SIG-M5 treated with dmso at 0.1 percent for 504 hours (cell line): Measurements from ENCODE around the gene PPIA.
A peak's percentile ranks its signal among the peaks of the same experiment; 100 is the strongest.
"Not testable (repeated sequence)": the region's sequence is repeated elsewhere in the genome, so short reads cannot be mapped to it uniquely, and the experiment has no call there.

Experiments used
- DNase-seq: peaks from one replicate; lab custom pipeline; 2025; ENCODE audit not compliant: unreplicated experiment; lab: John Stamatoyannopoulos, UW

Gene PPIA

DNA sequence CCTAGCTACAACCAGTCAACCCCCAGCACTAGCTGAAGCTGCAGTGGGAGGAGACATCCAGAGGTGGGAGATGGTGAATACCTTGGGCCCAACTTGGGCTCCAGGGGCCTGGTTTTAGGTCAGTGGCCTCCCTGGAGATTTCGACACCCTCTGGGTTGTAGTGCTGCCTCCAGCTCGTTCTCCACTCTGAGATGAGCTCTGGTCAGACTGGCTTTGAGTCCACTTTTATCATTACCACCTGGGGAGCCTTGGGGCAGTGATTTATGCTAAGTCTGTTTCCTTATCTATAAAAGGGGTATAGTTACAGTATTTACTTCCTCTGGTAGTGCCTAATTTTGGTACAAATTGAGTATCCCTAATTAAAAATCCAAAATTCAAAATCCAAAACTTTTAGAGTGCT, 22.8 kb downstream of the PPIA start:
- DNase-seq = no peak

DNA sequence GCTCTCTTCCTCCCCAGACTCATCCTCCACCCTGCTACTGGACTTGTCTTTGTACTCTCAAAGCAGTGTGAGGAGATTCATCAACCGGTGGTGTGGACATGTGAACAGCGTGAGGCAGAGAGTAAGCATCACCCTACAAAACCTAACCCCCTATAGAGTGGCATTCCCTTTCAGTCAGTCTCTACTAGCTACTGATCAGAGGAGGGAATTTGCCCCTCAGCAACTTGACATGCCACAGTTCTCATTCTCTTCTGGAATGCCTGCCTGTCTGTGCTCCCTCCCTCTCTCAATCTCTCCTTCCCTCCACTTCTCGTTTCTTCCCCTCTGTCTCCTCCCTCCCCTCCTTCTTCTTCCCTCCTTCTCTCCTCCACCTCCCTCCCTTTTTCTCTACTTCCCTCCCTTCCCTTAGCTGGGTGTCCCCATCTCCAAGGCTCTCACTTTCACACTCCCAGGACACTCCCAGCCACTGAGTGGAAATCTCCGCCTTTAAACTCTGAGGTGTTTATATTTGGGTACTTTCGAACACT, 26.8 kb downstream of the PPIA start:
- no peak for DNase-seq

DNA sequence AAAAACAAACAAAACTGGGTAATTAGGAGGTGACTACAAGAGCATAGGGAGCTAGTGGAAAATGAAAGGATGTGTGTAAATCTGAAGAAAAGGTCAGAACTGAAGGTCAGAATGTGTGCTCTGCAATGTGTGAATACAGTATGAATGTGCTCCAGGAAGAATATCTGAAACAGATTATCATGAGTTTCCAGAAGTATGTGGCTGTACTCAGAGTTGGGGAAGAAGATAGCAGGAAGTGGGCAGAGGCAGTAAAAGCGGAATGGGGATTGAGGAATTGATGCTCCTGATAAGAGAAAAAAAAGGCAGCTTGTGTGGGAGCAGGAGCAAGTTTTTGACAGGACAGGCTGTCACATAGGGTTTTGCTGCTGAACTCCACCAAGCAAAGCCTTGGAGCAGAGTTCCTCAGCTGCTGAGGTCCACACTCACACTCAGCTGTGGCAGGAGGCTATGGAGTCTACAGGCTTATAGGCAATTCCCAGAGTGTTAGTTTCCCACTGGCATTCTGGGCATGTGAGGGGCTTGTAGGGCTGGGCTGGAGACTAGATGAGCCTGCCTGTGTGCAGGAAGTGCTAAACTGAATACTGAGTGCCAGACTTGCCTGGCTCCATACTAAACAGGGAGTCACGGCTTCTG, 28.5 kb downstream of the PPIA start:
- DNase-seq = no peak

DNA sequence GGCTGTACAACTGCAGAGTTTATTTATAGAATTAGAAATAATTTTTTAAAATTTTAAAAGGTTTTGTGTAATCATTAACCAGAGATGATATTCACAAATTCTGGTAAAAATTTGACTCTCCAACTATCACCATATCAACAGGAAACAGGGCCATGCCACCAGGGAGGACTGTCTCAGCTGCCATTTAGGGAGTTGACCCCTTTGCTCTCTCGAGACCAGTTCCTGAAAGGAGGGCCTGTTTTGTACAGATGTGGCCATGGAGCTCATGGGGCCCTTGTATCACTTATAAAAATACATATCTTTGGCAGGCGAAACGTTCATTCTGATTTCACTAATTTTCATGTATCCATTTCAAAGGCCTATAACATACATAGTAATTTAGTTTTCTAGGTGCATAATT, 31.1 kb downstream of the PPIA start:
- no peak for DNase-seq

DNA sequence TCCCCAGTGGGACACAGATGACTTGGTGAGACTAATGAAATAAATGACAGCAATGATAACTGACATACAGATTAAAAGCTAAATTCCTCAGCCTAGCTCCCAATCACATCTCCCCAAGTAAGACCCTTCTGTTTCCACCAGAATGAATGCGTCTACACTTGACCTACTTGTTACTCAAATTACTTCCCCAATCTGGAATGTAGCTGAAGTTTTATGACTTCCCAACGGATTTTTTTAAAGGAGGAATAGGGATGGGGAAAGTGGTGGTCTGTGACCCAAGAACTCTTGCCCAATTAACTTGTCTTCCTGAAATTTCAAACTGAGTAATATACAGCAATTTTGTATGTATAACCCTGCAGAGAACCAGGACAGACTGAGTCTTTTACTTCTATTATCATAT, 42.3 kb downstream of the PPIA start:
- no peak for DNase-seq

DNA sequence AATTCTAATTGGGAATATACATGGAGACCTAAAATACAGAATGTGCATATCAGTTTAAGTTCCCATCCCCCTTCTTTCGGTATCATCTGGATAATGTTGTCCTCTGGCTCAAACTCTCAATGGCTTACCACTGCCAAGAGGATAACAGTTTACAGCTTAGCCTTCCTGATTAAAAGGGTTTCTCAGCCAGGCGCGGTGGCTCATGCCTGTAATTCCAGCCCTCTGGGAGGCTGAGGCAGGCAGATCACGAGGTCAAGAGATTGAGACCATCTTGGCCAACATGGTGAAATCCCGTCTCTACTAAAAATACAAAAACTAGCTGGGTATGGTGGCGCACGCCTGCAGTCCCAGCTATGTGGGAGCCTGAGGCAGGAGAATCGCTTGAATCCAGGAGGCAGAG, 46.2 kb downstream of the PPIA start:
- DNase-seq = not testable (repeated sequence)

DNA sequence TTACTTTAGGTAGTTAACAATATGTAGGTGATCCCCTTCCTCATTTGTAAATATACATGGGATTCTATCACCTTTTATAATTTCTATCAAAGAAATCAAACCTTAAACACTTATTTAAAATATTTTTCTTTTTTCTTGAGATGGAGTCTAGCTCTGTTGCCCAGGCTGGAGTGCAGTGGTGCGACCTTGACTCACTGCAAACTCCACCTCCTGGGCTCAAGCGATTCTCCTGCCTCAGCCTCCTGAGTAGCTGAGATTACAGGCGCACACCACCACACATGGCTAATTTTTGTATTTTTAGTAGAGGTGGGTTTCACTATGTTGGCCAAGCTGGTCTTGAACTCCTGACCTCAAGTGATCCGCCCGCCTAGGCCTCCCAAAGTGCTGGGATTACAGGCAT, 47.0 kb downstream of the PPIA start:
- not testable (repeated sequence) for DNase-seq

DNA sequence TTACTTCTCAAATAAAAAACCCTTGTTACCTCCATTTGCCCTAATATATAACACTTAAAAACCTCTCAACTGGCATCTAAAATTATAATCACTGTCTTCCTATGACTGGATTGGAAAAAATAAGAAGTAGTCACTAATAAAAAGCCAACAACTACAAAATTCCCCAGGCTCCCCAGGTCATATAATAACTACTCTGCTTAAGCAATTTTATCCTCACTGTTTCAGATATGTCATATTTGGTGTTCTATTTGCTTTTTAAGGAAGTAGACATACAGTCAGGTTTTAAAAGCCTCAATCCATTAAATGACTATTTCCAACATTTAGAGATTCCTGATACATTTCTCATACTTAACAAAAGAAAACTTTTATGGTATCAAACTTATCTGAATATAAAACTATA, 49.0 kb downstream of the PPIA start:
- peak; percentile 41 for DNase-seq

DNA sequence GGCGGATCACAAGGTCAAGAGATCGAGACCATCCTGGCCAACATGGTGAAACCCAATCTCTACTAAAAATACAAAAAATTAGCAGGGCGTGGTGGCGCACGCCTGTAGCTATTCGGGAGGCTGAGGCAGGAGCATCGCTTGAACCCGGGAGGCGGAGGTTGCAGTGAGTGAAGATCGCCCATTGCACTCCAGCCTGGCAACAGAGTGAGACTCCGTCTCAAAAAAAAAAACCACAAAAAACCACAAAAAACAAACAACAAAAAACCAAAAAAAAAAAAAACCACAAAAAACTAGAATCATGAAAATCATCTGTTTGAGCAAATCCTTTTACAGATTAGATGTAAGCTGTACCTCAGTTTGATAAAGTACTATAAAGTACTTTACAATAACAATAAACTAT, 49.9 kb downstream of the PPIA start:
- not testable (repeated sequence) for DNase-seq

DNA sequence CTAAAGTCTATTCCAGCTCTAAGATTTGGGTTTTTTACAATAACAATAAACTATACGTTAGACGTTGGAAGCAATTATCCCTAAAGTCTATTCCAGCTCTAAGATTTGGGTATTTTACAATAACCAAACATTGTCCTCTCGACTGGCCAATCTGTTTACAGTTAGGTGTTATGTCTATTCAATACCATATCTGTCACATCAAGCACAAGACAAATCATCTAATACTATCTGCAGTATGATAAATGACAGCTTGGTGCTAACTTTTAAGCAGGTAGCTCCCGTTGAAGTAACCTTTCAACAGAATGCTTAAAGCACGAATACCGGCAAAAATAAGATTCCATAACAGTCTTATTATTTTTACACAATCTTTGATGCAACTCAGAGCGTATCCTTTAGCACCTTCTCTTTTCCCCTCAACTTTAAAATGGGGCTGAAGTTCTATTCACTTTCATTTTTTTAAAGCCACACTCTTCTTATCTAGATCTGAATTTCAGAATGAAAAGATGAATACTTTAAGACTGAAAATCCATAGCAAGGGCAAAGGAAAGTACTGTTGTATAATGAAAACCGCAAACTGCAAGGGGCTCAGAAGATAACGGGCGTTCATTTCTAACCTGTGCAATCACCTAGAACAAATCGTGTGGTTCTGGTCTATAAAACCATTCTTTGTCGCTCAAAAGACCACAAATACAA, 50.5 kb downstream of the PPIA start:
- no peak for DNase-seq

DNA sequence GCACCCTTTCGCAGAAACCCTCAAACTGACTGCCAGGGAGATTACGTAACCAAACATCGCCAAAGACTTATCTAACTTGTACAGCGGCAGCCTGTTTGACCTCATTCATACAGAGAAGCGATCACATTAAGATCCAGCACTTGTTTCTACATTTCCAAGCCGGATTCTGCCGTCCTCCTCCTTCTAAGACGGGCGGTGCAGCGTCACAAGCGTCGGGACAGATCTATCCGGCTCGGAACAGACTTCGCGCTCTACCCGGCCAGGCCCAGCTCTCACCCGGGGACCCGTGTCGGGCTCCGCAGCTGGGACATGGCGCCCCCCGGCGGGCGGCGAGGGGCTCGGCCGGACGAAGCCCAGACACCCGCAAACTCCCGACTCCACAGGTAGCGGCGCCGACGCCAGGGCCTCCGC, 51.0 kb downstream of the PPIA start:
- peak; percentile 93 for DNase-seq

DNA sequence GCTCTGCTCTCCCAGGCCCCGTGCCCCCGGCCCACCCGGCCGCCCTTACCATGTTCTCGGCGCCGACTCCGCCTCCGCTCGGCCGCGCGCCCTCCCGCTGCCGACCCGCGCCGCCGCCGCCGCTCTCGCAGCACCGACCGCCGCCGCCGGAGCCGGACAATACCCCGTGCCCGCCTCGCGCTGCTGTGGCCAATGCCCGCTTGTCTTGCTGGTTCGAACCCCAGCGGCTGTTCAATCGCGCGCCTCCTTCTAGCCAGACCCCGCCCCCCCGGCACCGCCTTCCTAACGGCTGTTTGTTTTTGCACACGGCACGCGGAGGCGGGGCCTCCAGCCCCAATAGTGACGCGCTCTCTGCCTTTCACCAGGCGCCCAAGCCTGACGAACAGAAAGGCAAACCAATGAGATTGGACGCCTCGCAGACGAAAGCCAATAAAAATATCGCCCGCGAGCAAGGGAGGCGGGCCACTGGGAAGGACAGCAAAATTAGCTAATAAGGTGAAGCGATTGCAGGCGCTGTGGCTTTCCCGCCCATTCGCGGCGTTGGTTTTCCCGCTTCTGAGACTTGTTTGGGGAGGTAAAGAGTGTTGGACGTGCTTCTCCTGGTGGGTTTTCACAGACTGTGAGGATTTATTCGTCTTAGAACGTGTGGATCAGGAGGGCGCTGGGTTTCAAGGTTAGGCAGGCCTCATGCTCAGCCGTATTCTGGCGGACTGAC, 51.6 kb downstream of the PPIA start, which contains the start of gene H2AZ2:
Gene H2AZ2, minus strand, starts transcription at position 168 of the 715 bp plus-strand sequence. Its CDS starts 116 bp downstream, at position 52.
- peak; percentile 99 for DNase-seq

DNA sequence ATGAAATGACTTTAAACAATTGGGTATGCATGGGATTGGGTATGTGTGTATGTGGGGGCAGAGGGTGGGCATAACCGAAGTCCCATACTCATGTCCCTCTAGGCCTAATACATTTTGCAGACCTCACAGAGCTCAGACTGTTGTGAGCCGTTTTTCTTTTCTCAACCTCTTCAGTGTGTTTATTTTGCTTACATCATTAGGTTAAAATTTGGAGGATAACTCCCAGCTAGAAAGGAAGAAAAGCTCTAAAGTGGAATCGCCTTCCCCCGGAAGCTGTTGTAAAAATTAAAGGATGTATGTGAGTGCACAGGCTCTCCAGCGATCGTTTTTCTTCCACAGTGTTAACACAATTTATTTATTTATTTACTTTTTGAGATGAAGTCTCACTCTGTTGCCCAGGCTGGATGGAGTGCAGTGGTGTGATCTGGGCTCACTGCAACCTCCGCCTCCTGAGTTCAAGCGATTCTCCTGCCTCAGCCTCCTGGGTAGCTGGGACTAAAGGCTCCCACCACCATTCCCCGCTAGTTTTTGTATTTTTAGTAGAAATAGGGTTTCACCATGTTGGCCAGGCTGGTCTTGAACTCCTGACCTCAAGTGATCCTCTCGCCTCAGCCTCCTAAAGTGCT, 52.9 kb downstream of the PPIA start:
- no peak for DNase-seq

DNA sequence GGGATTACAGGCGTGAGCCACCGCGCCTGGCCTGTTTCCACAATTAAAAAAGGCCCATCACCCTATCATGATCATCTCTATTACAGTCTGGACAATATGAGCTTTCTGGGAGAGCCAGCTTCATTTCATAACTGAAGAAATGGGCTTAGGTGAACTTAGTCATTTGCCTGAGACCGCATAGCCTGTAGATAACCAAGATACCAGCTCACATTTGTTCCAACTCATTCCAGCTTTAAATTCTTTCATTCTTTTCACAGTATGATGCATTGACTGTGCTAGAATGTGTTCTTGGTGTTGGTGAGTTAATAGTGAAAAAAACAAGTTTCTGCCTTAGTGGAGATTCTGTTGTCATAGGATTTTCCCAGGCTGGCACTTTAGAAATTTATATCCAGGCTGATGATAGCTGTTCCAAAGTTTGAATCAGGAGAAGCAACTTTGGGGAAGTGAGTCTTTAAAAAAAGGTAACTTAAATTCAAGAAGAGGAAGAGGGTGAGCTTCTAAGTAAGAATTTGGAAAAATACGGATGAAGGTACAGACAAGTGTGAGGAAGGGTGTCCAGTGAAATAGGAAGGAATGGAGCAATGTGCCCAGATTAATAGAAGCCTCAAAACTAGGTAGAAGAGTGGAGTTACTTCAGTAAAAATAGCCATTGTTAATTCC, 53.5 kb downstream of the PPIA start:
- DNase-seq = peak; percentile 21

DNA sequence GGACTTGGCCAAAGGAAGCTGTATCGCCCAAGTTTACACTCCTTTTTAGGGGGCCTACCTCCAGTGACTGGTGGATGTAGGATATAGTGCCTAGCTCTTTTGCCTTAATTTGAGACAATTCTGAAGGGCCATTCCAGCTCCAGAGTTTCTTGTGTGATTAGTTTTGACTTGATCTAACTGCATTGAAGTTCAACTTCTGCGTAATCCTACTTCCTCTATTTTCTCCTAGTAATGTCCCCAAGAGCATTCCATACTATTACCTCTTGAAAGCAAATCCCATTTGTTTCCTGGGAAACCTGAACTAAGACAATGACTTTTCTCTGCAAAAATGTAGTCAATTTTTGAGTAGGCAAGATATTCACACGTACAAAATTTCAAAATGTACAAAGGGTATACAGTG, 56.1 kb downstream of the PPIA start:
- peak; percentile 7 for DNase-seq
